Hindlimb muscle (tissue), 1 donor: ENCODE data around the gene XAB2. TPM values are rescaled to one million over a fixed set of nuclear protein-coding genes. Genes with fewer than 3 reads are reported as not detected.
"Not testable (repeated sequence)": the region's sequence is repeated elsewhere in the genome, so short reads cannot be mapped to it uniquely, and the experiment has no call there.

Source experiments
- DNase-seq: peaks from one replicate; pipeline ENCODE4 v3.0.0-alpha.2; 2013
- polyA plus RNA-seq: library from polyadenylated mRNA; unstranded; fragments of 120-200 nt; gene quantifications from one replicate; pipeline ENCODE4 v1.2.1, GENCODE V29; 2013; ENCODE audit not compliant: insufficient read length

XAB2 gene
- polyA plus RNA-seq, 1 donor = 33.1 TPM

- no peak for DNase-seq
Observed at GRCh38 chr19:7648265-7649014, 19.1 kb upstream of the XAB2 start.

- DNase-seq = no peak
Observed at GRCh38 chr19:7647156-7647555, 17.8 kb upstream of the XAB2 start.

- no peak for DNase-seq
Observed at GRCh38 chr19:7646426-7646700, 17.0 kb upstream of the XAB2 start.

GRCh38 chr19:7645656-7646425 is 16.5 kb upstream of the XAB2 start:
- no peak for DNase-seq

- DNase-seq = no peak
Observed at GRCh38 chr19:7645163-7645562, 15.8 kb upstream of the XAB2 start.

- DNase-seq = no peak
Observed at GRCh38 chr19:7644550-7644877, 15.2 kb upstream of the XAB2 start.

GRCh38 chr19:7643629-7644549 is 14.5 kb upstream of the XAB2 start:
- not testable (repeated sequence) for DNase-seq

- no peak for DNase-seq
Observed at GRCh38 chr19:7643031-7643415, 13.7 kb upstream of the XAB2 start.

- no peak for DNase-seq
Observed at GRCh38 chr19:7642295-7643030, 13.1 kb upstream of the XAB2 start.

GRCh38 chr19:7641290-7642276 is 12.2 kb upstream of the XAB2 start:
- DNase-seq = no peak

GRCh38 chr19:7640803-7641202 is 11.5 kb upstream of the XAB2 start:
- DNase-seq = no peak

GRCh38 chr19:7639863-7640348 is 10.6 kb upstream of the XAB2 start:
- no peak for DNase-seq

- no peak for DNase-seq
Observed at GRCh38 chr19:7638802-7639465, 9.6 kb upstream of the XAB2 start.

GRCh38 chr19:7637374-7638256 is 8.3 kb upstream of the XAB2 start:
- DNase-seq = no peak

GRCh38 chr19:7636691-7637373 is 7.5 kb upstream of the XAB2 start, which contains the start of gene STXBP2:
STXBP2 (plus strand) TSS chr19:7637110; CDS start chr19:7637150, 40 bp downstream.
- DNase-seq = no peak

- no peak for DNase-seq
Observed at GRCh38 chr19:7636317-7636690, 7.0 kb upstream of the XAB2 start.

GRCh38 chr19:7635670-7636069 is 6.3 kb upstream of the XAB2 start:
- DNase-seq = no peak

- DNase-seq = no peak
Observed at GRCh38 chr19:7633698-7634097, 4.4 kb upstream of the XAB2 start, which contains the start of gene PCP2. PCP2 (minus strand) TSS chr19:7633719; CDS start chr19:7633457, 262 bp downstream.
